ENCODE measurements around the gene KLHL42.

The KLHL42 gene

GRCh38 chr12:27780612-27781408, 777 bp downstream of the KLHL42 start:
- no peak for DNase-seq (ENCODE audit: low spot score)

- no peak for DNase-seq (ENCODE audit: low spot score)
Observed at GRCh38 chr12:27781680-27782079, 1.6 kb downstream of the KLHL42 start.

GRCh38 chr12:27782481-27782880, 2.4 kb downstream of the KLHL42 start:
- no peak for DNase-seq (ENCODE audit: low spot score)

- DNase-seq (ENCODE audit: low spot score): no peak
Observed at GRCh38 chr12:27785882-27786570, 6.0 kb downstream of the KLHL42 start.

- DNase-seq (ENCODE audit: low spot score): no peak
Observed at GRCh38 chr12:27787559-27787958, 7.5 kb downstream of the KLHL42 start.

- no peak for DNase-seq (ENCODE audit: low spot score)
Observed at GRCh38 chr12:27790179-27790578, 10.1 kb downstream of the KLHL42 start.

- DNase-seq (ENCODE audit: low spot score): no peak
Observed at GRCh38 chr12:27794818-27795584, 15.0 kb downstream of the KLHL42 start.

- DNase-seq (ENCODE audit: low spot score): no peak
Observed at GRCh38 chr12:27796128-27796527, 16.1 kb downstream of the KLHL42 start.

GRCh38 chr12:27797301-27798025, 17.4 kb downstream of the KLHL42 start:
- no peak for DNase-seq (ENCODE audit: low spot score)

- no peak for DNase-seq (ENCODE audit: low spot score)
Observed at GRCh38 chr12:27800819-27801218, 20.8 kb downstream of the KLHL42 start.

GRCh38 chr12:27801630-27802029, 21.6 kb downstream of the KLHL42 start:
- no peak for DNase-seq (ENCODE audit: low spot score)

- DNase-seq (ENCODE audit: low spot score): no peak
Observed at GRCh38 chr12:27802511-27802910, 22.5 kb downstream of the KLHL42 start.

- no peak for DNase-seq (ENCODE audit: low spot score)
Observed at GRCh38 chr12:27802936-27803335, 22.9 kb downstream of the KLHL42 start.

- DNase-seq (ENCODE audit: low spot score): no peak
Observed at GRCh38 chr12:27805238-27805637, 25.2 kb downstream of the KLHL42 start.

- no peak for DNase-seq (ENCODE audit: low spot score)
Observed at GRCh38 chr12:27806259-27806658, 26.2 kb downstream of the KLHL42 start.

GRCh38 chr12:27807063-27807703, 27.1 kb downstream of the KLHL42 start:
- DNase-seq (ENCODE audit: low spot score): no peak

GRCh38 chr12:27808841-27809240, 28.8 kb downstream of the KLHL42 start:
- no peak for DNase-seq (ENCODE audit: low spot score)

GRCh38 chr12:27810756-27811155, 30.7 kb downstream of the KLHL42 start:
- no peak for DNase-seq (ENCODE audit: low spot score)

- no peak for DNase-seq (ENCODE audit: low spot score)
Observed at GRCh38 chr12:27812502-27812901, 32.5 kb downstream of the KLHL42 start.

- DNase-seq (ENCODE audit: low spot score): no peak
Observed at GRCh38 chr12:27814411-27814810, 34.4 kb downstream of the KLHL42 start.

- DNase-seq (ENCODE audit: low spot score): no peak
Observed at GRCh38 chr12:27814851-27815591, 35.0 kb downstream of the KLHL42 start.
